Measurements from ENCODE around the gene ZBED4.
A peak's percentile ranks its signal among the peaks of the same experiment; 100 is the strongest.
"Not testable (repeated sequence)": the region's sequence is repeated elsewhere in the genome, so short reads cannot be mapped to it uniquely, and the experiment has no call there.

The ZBED4 gene

DNA sequence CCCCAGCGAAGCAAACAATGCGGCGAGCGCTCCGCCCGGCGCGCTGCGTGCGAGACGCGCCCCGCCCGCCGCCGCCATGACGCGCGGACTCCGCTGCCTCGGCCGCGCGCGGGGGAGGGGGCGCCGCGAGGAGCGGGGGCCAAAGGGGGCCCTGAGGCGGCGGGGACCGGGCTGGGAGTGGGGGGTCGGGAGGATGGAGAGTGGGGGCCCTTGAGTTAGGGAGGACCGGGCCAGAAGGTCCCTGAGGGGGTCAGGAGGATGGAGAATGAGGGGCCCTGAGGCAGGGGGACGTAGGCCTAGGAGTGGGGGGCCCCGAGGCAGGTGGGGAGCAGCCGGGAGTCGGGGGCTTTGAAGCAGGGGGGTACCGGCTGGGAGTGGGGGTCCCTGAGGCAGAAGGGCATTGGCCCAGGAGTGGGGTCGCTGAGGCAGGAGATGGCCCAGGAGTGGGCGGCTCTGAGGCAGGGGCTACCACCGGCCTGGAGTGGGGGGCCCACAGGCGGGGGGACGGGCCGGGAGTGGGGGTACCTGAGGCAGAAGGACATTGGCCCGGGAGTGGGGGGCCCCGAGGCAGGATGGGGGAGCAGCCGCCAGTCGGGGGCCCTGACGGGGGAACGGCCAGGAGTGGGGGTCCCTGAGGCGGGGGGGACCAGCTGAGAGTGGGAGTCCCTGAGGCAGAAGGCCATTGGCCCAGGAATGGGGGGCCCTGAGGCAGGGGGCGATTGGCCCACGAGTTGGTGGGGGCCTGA, 25.6 kb upstream of the ZBED4 start, which contains the start of gene BRD1:
Gene BRD1 (minus strand): TSS at position 21 of the 746 bp plus-strand sequence. CDS start 3,556 bp downstream, outside the sequence.
- peak; percentile 72 for DNase-seq

DNA sequence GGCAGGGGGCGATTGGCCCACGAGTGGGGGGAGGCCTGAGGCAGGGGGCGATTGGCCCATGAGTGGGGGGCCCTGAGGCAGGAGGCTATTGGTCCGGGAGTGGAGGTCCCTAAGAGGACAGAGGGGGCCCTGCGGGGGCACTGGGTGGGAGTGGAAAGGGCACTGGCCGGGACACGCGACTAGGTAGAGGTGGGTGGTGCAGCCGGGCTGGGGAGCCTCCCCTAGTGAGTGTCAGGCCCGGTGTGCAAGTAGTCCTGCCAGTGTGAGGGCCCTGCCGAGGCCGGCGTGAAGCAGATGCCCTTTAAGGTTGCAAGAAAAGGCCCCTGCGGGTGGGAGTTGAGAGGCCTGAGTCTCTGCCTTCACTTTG, 25.1 kb upstream of the ZBED4 start:
- no peak for DNase-seq

DNA sequence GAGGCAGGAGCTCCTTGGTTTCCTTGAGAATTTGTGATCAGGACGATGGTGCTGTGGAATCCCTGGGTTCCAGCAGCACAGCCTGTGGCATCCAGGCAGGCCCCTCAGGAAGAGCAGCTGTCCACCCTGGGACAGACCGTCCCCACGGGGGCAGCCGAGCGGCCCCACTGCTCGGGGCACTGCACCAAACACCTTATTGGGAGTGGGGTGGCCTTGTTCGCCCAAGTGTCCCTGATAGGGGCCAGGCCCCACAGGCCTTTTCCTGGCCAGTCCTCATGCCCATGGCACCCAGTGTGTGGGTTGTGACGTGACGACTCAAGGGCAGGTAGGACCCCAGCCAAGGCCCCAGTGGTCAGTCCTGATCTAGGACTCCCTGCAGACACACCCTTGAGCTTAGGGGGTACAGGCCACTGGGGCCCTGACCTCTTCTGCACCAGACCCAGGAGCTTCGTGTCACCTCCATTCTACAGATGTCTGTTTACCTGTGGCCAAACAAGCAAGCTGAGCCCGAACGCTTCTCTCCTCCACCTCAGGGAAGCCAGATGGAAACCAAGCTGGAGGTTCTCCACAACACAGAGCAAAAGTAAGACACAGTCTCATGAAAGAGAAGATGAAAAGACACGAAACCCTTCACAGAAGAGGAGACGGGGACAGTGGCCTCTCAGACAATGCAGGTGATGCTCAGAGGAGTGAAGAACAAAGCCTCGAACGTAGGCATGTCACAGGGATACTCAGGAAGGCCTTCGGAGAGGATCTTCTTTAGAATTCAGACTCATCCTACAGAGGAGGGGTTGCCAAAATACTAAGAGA, 24.4 kb upstream of the ZBED4 start:
- DNase-seq: no peak

DNA sequence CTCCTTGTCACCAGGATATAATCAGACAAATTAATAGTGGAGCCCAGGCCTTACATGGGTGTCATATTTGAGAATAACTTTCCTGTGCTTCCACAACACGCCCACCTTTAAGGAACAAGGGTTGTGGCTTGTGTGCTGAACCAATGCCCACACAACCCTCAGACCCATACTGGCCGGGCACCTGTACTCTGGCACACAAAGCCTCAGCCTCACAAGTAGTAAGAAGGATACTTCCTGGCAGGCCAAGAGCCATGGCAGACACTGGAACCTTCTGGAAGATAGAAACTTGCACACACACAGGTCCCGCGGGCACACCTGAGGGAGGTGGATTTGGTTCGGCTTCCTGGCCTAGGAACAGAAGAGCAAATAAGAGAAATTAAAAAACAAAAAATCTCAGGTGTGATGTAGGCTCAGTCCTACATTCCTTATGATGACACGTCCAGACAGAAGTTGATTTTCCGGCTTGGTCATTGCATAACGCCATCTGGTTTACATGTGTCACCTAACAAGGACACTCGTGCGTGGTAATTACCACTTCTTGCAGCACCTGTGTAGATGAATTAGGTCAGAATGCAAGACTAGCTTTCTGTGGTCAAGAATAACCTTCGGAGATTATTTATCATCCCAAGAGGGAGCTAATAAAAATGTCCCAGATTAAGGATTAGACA, 20.2 kb upstream of the ZBED4 start:
- no peak for DNase-seq

DNA sequence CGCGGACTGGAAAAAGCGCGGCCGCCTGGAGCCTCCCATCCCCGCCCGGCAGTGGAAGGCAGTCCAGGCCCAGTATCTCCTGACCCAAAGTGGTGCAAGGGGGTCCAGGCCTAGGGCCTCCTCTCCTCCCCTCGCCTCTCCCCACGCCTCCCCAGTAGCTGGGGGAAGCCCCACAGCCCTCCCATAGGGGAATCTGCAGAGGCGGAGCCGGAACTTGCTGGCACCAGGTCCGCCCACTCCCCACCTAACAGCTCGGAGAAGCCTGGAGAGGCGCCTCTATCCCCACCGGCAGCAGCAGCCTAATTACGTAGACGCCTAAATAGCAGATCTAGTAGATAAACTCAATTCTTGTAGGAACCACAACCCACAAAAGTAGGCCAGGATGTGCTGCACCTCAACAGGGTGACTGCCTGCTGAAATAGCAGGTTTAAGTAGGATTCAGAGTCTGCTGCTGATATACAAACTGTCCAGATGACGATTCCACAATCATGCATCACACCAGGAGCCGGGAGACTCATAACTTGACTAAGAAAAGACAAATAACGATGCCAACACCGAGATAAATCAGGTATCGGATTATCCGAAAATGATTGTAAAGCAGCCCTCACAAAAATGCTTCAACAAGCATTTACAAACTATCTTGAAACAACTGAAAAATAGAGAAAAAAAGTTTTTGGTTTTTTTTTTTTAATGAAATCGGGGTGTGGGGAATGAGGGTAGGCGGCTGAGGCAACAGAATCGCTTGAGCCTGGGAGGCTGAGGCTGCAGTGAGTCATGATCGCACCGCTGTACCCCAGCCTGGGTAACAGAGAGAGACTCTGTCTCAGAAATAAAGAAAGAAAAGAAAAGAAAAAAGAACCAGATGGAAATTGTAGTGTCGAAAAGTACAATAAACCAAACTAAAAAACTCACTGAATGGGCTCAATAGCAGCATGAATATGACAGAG, 14.6 kb upstream of the ZBED4 start:
- peak; percentile 11 for DNase-seq

DNA sequence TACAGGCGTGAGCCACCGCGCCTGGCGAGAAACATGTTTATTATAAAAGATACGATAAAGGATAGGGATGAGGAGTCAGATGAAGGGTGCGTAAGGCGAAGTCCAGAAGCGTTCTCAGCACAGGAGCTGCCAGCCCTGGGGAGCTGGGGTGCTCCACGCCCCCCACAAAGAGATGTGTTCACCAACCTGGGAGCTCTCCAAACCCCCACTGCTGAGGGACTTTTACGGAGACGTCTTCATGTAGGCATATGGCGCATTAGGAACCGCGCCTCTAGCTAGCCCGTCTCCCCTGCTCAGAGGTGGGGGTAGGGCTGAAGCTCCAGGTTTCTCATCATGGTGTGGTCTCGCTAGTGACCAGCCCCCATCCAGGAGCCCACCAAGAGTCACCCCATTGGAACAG, 8.4 kb upstream of the ZBED4 start:
- DNase-seq: peak; percentile 0

DNA sequence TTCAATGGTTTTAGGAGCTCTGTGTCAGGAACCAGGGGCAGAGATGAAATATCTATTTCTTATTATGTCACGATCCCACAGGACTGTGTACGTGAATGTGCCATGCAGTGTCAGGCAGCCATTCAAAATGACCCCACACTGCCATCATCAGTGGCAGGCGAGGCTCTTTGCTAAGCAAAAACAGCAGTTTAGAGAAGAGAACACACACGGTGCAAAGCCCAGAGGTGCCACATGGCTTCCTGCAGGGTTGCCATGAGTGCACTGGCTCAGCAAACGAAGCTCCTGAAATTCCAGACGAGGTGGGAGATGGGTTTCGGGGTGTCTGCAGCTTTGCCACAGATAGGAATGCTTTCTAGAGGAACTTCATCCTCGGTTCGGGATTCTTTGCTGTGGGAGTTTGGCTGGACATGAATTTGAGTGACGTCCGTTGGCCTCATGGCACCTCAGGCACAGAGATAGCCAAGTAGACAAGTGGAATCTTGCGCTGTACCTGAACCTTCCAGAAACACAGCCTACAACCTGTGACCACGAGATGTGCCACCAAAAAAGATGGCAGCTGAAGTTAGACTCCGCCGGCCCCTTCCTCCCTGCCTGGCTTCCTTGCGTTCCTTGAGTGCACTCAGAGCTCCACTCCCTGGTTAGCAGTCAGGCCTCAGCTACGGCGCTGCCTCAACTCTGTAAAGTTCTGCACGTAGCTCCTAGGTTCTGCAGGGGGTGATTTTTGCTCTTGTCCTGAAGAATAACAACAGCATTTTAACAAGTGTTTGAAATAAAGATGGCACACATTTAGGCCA, 7.8 kb upstream of the ZBED4 start:
- peak; percentile 10 for DNase-seq

DNA sequence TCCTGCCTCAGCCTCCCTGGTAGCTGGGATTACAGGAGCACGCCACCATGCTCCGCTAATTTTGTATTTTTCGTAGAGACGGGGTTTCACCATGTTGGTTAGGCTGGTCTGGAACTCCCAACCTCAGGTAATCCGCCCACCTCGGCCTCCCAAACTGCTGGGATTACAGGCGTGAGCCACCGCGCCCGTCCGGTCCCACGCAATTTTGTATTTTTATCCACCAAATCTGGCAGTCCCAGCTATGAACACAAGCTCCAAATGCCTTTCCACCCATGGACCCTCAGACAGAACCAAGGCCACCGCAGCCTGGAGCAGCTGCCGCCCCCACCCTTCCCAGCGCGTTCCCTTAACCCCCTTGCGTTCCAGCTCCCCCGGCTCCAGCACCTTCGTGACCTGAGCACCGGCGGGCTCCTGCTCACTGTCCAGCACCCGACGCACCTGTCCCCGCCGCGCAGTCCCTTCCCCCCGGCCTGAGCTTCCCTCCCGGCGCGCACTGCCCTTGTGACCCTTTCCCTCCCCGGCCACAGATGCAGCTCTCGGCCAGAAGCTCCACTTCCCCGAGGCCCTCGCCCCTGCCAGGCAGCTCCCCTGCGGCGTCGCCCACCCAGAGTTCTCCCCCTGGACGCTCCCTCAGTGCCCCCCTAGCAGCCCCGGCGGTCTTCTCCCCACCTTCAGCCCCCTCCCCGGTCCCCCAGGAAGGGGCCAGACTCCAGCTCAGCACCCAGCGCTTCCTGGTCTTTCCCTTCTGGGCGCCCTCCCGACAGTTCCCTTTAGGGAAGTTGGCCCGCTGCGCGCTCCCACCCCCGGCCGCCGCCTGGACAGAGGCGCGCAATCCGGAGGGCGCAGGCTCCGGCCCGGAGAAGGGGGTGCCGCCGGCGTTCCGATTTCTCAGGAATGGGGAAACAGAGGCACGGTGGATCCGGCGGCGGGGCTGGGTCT, 5.6 kb upstream of the ZBED4 start:
- DNase-seq: no peak

DNA sequence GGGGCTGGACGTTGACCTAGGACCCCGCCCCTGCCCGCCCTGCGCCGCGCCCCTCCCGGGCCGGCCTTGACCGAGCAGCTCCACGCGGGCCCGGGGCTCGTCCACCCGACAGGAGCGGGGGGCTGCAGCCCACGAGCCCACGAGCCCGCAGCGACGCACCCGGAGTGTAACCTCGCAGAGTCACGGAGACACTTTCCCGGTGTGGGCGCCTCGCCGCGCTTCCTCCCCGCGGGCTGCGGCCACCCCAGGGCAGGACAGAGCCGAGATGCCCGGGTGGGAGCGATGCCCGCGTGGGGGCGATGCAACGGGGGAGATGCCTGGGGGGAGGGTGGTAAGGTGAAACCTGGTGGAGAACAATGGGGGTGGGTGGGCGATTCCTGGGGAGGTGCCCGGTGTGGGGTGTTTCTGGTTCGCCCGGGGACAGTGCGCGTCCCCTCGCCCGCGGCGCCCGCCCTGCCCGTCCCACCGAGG, 4.9 kb upstream of the ZBED4 start:
- no peak for DNase-seq

DNA sequence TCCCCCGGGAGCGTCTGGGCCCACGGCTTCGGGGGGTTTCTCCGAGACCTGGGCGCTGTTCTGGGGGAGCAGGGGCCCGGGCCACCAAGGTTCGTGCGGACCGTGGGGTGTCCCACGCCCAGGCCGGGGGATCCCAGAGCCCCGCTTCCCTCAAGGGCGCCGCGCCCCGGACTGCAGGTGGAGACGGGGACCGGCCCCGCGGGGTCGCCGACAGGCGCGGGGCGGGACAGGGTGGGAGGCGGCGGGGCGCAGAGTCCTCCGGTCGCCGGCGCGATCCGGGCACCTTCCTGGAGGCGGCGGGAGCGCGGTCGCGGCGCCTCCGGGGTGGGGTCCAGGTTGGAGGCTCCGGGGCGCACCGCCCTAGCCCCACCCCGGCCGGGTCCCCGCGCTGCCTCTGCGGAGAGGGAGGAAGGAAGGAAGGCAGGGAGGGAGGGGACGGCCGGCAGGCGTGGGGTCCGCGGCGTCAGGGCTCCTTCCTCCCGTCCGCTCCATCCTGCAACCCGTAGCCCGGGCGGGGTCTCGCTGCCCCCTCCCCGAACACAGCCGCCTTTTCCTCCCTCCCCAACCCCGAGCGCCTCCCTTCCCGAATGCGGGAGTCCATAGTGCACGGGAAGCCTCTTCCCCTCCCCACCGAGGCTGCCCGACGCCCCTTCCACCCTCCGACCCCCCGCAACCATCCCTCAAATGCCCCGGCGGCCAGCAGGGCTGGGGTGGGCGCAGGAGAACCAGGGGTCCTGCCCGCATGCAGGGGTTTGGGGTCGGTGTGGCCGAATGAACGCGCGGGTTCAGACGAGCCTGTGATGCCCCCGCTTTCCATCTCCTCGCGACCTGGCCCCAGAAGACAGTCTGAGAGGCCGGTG, 4.3 kb upstream of the ZBED4 start:
- DNase-seq: no peak

DNA sequence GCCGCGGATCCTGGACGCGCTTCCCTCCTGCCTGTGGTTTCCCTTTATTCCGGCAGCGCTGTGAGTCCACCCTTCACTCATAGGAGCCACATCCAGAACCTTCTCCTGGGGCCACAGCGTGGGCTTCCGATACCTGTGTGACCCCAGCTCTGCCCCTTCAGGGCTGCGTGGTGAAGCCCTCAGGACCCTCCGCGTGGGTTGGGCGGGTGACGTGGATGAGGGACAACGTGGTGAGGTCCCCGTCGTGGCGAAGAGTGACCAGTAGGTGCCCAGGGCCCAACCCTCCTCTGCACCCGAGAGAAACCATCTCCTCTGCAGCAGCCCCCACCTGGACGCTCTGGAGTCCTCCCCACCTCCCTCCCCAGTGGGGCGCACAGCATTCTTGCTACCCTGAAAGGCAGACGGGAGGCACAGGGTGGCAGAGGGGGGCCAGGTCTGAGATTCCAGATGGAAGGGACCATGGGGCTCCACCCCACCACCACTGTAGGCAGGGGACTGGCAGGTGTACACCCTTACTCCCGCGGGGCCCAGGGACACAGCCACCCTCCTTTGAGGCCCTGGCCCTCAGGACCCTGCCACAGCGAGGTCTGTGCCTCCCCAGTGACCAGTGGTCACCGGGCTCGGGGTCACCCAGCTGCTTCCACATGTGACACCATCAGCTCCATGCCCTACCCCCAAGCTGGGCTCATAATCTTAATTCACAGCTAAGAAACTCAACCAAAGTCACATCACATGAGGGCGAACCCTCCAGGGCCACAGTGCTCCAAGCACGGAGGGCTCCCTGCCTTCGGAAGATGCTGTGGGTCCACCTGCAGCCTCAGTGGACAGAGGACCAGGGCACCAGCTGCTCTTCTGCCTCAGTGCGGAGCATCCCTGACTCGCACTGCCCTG, 3.4 kb upstream of the ZBED4 start:
- no peak for DNase-seq

DNA sequence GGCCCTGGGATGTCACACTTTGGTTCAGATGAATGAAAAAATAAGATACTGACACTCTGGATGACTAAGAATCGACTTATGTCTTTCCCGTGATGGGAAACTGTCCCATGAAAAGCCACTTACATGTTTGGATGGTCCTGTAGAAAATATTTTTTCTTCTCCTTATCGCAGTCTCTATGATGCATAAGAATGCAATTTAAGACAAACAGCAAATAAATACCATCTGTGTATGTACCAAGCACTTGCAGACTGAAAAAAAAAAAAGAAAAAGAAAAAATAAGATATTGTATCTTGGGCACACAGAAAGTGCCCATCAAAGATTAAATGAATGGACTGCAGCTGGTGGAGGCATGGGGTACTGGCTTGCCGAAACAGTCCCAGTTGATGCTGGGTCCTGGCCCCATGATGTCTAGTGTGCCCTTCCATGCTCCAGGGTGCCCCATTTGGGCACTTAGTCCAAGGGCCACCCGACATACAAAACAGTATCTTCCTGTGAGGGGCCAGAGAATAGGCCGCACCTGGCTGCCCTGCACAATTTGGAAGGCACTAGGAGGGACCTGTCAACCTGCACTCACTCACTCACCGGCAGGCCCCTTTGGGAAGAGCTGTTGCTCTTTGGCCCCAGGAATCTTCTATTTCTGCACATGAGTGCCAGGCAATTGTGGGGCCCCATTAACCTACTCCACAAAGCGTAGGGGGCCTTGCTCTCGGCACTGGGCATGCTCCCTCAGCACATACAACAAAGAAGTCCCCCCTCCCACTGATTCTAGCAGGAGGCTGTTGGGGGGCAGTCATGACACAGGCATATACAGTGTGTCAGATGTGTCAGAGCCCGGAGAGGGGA, 2.5 kb upstream of the ZBED4 start:
- DNase-seq: no peak

DNA sequence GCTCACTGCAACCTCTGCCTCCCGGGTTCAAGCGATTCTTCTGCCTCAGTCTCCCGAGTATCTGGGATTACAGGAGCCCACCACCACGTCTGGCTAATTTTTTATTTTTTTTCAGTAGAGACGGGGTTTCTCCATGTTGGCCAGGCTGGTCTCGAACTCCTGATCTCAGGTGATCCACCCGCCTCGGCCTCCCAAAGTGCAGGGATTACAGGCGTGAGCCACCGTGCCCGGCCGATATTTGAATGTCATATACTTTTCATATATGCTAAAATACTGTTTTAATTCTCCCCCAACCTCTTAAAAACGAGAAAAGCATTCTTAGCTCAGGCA, 1.1 kb upstream of the ZBED4 start:
- not testable (repeated sequence) for DNase-seq

DNA sequence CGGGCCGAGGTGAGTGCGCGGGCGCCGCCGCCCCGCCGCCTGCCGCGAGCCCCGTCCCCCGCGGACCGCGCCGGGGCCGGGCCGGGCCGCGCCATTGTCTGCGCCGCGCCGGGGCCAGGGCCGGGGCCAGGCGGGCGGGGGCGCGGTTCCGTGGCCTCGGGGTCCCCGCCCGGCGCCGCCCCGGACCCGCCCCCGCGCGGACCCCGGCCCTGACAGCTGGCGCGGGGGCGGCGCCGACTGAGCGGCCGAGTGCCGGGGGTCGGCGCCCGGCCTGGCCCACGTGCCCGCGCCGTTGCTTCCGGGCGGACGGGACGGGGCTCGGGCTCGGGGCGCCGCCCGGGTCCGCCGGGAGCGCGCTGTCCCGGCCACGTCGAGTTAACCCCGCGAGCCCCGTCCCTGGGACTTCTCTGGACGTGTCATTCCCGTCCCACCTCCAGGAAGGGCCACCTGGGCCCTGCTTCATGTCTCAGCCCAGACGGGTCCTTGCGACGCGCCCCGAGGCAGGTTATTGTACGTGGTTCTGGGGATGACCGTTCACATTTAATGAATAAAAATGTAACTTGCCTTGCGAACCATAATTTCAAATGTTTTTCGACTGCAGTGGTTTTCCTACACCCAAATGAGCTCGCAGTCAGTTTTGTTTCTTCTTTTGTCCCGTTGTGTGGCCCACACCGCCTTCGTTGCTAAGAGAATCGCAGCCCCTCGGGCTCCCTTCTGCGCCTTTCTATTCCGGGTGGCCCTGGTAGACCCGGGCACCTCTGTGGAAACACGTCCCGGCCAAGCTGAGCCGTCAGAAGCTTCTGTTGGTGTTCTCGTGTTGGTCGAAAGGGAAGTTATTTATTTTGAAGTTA, 562 bp downstream of the ZBED4 start:
- DNase-seq: peak; percentile 35

DNA sequence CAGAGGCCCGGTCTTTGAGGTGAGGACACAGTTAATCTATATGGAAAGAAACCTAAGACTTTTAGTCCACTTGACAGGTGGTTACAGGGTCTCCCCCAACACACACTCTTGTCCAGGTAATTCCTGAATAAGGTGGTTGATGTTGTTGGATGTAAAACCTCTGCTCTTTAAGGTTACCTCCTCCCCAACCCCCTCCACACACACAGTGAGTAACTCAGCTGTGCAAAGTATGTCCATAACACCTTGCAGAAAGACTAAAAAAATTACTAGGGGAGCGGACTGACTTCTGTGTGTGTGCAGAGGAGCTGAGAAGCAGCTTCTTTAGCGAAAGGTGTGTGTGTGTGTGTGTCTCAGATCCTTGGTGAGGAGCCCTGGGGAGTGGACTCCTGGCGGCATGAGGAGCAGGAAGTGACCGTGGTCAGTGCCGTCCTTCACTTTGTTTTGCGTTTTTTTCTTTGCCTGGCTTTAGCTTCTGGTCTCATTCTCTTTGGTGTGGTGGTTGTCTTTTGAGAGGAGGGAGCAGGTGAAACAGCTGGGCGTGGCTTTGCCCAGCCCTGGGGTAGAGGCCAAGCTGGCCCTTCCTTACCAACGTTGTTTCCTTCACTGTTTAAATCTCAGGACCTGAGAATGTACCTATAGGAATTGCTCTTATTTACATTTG, 1.7 kb downstream of the ZBED4 start:
- no peak for DNase-seq

DNA sequence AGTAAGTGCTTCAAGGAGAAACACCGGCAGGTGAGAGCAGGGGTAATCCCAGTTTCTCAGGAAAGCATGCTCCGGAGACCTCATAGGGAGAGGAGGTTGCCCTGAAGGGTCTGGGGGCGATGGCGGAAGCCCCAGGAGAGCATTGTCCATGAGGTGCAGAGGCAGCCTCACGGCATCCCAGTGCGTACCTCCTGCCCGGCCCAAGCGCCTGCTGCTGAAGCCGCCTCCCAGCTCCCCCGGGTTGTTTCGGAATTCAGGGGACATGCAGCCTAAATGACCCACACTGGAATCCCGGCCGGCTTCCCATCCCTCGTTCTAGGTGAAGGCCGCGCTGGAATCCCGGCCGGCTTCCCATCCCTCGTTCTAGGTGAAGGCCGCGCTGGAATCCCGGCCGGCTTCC, 2.7 kb downstream of the ZBED4 start:
- no peak for DNase-seq
